ENCODE measurements around the gene ZNF69. TPM values are rescaled to one million over a fixed set of nuclear protein-coding genes. Genes with fewer than 3 reads are reported as not detected.
"Not testable (repeated sequence)": the region's sequence is repeated elsewhere in the genome, so short reads cannot be mapped to it uniquely, and the experiment has no call there.

Gene ZNF69
- total and polyA plus RNA-seq, 7 experiments from 2014 or later = 1.4 to 12.1 (median 4.8) TPM

DNA sequence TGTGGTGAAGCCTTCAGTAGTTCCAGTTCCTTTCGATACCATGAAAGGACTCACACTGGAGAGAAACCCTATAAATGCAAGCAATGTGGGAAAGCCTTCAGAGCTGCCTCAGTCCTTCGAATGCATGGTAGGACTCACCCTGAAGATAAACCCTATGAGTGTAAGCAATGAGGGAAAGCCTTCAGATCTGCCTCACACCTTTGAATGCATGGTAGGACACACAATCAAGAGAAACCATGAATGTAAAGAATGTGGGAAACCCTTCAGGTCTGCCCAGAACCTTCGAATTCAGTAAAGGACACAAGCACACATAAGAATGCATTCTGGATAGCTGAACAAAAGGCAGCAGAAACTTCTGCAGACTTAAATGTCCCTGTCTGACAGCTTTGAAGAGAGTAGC is 18.3 kb downstream of the ZNF69 start:
- DNase-seq (no peak), ATAC-seq (no peak)
- Mint-ChIP-seq H3K9me3 (peaks cover 0 to 93% (median 69%) of the 10 kb centered on the region in 11 donors), H3K27ac (no peak overlapping the region), H3K36me3 (peaks cover 11 to 56% (median 43%) of the 10 kb centered on the region in 5 donors), H3K4me1 (no peaks in the 10 kb centered on the region), H3K27me3 (no peaks in the 10 kb centered on the region), H3K4me3 (no peak overlapping the region)
- Histone ChIP-seq H3K27me3 (ENCODE audit: control insufficient read depth in 2 of 2, insufficient read depth in 2 of 2, low read length in 2 of 2) (no peaks in the 10 kb centered on the region), H3K4me1 (ENCODE audit: control insufficient read depth in 2 of 2, insufficient read depth in 2 of 2, low read length in 2 of 2) (no peaks in the 10 kb centered on the region), H3K27ac (ENCODE audit: low read depth, low read length) (no peak overlapping the region), H3K4me3 (ENCODE audit: low read length) (peak overlapping the region; percentile 28), H3K9me3 (ENCODE audit: control insufficient read depth in 2 of 3, low read length in 3 of 3) (peaks cover 0 to 46% (median 18%) of the 10 kb centered on the region in 3 experiments), H3K36me3 (ENCODE audit: control insufficient read depth in 2 of 3, insufficient read depth in 3 of 3, low read length in 3 of 3) (peaks cover 0 to 30% (median 9%) of the 10 kb centered on the region in 3 experiments)
- ChIA-PET CTCF (no interaction called here), POLR2A (no interaction called here)
- intact Hi-C loops (cut with micrococcal nuclease) = no loop called here

DNA sequence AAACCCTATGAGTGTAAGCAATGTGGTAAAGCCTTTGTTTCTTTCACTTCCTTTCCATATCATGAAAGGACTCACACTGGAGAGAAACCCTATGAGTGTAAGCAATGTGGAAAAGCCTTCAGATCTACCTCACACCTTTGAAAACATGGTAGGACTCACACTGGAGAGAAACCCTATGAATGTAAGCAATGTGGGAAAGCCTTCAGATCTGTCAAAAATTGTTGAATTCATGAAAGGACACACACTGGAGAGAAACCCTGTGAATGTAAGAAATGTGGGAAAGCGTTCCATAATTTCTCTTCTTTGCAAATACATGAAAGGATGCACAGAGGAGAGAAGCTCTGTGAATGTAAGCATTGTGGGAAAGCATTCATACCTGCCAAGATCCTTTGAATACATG is 24.4 kb downstream of the ZNF69 start:
- H3K4me1 ChIP-seq (ENCODE audit: control insufficient read depth in 2 of 2, insufficient read depth in 2 of 2, low read length in 2 of 2); ATAC-seq: not testable (repeated sequence)

DNA sequence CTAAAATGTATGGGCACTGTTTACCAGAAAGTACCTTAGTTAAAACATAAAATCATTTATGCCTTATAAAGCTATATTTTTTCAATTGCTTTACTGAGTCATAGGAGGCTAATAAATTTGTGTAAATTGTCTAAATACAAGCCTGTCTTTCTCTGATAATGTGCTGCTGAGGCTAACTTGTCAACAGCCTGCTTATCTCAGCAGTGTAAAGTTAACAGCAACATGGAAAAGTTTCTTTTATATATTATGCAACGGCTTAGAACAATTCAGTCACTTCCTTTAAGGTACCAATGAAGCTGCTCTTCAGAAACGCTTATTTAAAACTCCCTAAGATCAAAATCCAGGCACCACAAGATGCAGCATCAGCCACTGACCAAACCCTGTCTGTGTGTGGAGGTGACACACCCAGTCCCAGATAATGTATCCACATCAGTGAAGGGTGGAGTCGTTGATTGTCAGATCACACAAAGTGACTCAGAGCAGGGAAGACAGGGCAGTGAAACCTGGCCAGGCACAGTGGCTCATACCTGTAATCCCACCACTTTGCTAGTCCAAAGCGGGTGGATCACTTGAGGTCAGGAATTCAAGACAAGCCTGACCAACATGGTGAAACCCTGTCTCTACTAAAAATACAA is 27.0 kb downstream of the ZNF69 start:
- peaks cover 0 to 49% (median 13%) of the 10 kb centered on the region in 3 experiments for H3K9me3 ChIP-seq (ENCODE audit: control insufficient read depth in 2 of 3, low read length in 3 of 3)
- Mint-ChIP-seq H3K9me3 (peaks cover 0 to 73% (median 45%) of the 10 kb centered on the region in 11 donors), H3K36me3 (peaks cover 3 to 22% (median 10%) of the 10 kb centered on the region in 5 donors)
- CTCF ChIA-PET = interaction anchor here (0.7 kb wide), 1 partner anchor 9 kb away, joined by 6 read pairs; no protein-coding TSS in a partner anchor
- DNase-seq; H3K4me1 Mint-ChIP-seq; H3K27ac ChIP-seq (ENCODE audit: low read depth, low read length); H3K27ac Mint-ChIP-seq; H3K27me3 Mint-ChIP-seq; H3K36me3 ChIP-seq (ENCODE audit: control insufficient read depth in 2 of 3, insufficient read depth in 3 of 3, low read length in 3 of 3); H3K4me3 ChIP-seq (ENCODE audit: low read length); ATAC-seq; intact Hi-C loops (cut with micrococcal nuclease); H3K4me1 ChIP-seq (ENCODE audit: control insufficient read depth in 2 of 2, insufficient read depth in 2 of 2, low read length in 2 of 2); H3K27me3 ChIP-seq (ENCODE audit: control insufficient read depth in 2 of 2, insufficient read depth in 2 of 2, low read length in 2 of 2); H3K4me3 Mint-ChIP-seq: not testable (repeated sequence)
- POLR2A ChIA-PET = interaction anchor here (1.2 kb wide), 1 partner anchor 33 kb away, joined by 3 read pairs; no protein-coding TSS in a partner anchor

More for the DNA sequence above, 24.4 kb downstream of the ZNF69 start:
- H3K27me3 ChIP-seq (ENCODE audit: control insufficient read depth in 2 of 2, insufficient read depth in 2 of 2, low read length in 2 of 2); H3K36me3 ChIP-seq (ENCODE audit: control insufficient read depth in 2 of 3, insufficient read depth in 3 of 3, low read length in 3 of 3); intact Hi-C loops (cut with micrococcal nuclease); H3K4me3 Mint-ChIP-seq; H3K27me3 Mint-ChIP-seq; CTCF ChIA-PET; H3K27ac Mint-ChIP-seq; H3K4me1 Mint-ChIP-seq; H3K4me3 ChIP-seq (ENCODE audit: low read length); H3K27ac ChIP-seq (ENCODE audit: low read depth, low read length): not testable (repeated sequence)
- H3K9me3 ChIP-seq (ENCODE audit: control insufficient read depth in 2 of 3, low read length in 3 of 3) = peaks cover 0 to 41% (median 13%) of the 10 kb centered on the region in 3 experiments
- Mint-ChIP-seq H3K9me3 (peaks cover 2 to 88% (median 62%) of the 10 kb centered on the region in 11 donors), H3K36me3 (peaks cover 0 to 32% (median 12%) of the 10 kb centered on the region in 5 donors)
- DNase-seq = peak in 1 of 9 donors; percentile 9
- POLR2A ChIA-PET = interaction anchor here (0.7 kb wide), 1 partner anchor 12 kb away, joined by 4 read pairs; no protein-coding TSS in a partner anchor

DNA sequence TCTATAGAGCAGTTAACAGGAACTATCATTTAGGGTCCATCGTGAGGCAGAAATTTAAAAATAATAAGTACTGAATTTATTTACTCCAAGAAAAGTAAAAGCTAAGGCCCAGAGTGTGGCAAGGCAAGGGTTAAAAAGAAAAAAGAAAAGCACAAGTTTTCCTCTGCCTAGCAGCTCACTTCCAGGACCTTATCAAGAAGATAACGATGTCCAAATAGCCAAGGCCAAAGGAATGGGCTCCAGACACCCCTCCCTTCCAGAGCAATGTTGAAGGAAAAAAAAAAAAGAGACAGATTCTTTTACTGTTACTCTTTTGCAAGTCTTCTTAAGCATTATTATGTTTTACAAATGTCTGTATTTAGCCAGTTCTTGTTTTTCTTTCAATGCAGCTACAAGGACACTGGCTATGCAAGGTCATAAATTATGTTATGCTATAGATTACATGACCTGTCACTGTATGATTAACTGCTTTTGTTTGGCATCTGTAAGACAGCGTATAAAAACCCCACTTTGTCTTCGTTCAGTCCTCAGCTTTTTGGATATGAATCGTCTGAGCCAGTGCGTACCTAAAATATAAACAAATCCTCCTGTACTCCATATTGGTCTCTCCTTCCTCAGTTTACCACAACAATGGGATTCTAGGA is 34.4 kb downstream of the ZNF69 start:
- H3K27ac ChIP-seq (ENCODE audit: low read depth, low read length) = no peak overlapping the region
- H3K4me3 ChIP-seq (ENCODE audit: low read length) = no peak overlapping the region
- H3K36me3 Mint-ChIP-seq = peaks cover 3 to 11% (median 4%) of the 10 kb centered on the region in 5 donors
- H3K4me1 ChIP-seq (ENCODE audit: control insufficient read depth in 2 of 2, insufficient read depth in 2 of 2, low read length in 2 of 2) = peaks cover 6 to 10% of the 10 kb centered on the region in 2 donors
- ATAC-seq (no peak), DNase-seq (no peak)
- peaks cover 0 to 6% (median 0%) of the 10 kb centered on the region in 3 experiments for H3K36me3 ChIP-seq (ENCODE audit: control insufficient read depth in 2 of 3, insufficient read depth in 3 of 3, low read length in 3 of 3)
- no peaks in the 10 kb centered on the region for H3K27me3 Mint-ChIP-seq
- H3K9me3 ChIP-seq (ENCODE audit: control insufficient read depth in 2 of 3, low read length in 3 of 3) = peaks cover 0 to 8% (median 0%) of the 10 kb centered on the region in 3 experiments
- H3K27me3 ChIP-seq (ENCODE audit: control insufficient read depth in 2 of 2, insufficient read depth in 2 of 2, low read length in 2 of 2) = no peaks in the 10 kb centered on the region
- H3K27ac Mint-ChIP-seq = no peak overlapping the region
- intact Hi-C loops (cut with micrococcal nuclease) = loop anchor here (5.0 to 10.0 kb wide), 5 partner anchors 110 to 630 kb away; partner anchors contain the start of genes ZNF440 (in 2 of the 2), ZNF44 (in 1 of the 2), ZNF491 (in 1 of the 2) and ZNF564 (in 1 of the 2)
- H3K4me3 Mint-ChIP-seq = no peak overlapping the region
- CTCF ChIA-PET = interaction anchor here (1.7 to 5.3 kb wide), 5 partner anchors 42 to 219 kb away, joined by 7 to 95 read pairs (median 28); partner anchors contain the start of genes ZNF20, ZNF491 and ZNF763
- peaks cover 20 to 31% (median 26%) of the 10 kb centered on the region in 7 donors for H3K4me1 Mint-ChIP-seq
- peaks cover 0 to 11% (median 6%) of the 10 kb centered on the region in 11 donors for H3K9me3 Mint-ChIP-seq
- POLR2A ChIA-PET = interaction anchor here (1.6 to 5.4 kb wide), 2 partner anchors 9 to 67 kb away, joined by 3 to 65 read pairs; no protein-coding TSS in a partner anchor

DNA sequence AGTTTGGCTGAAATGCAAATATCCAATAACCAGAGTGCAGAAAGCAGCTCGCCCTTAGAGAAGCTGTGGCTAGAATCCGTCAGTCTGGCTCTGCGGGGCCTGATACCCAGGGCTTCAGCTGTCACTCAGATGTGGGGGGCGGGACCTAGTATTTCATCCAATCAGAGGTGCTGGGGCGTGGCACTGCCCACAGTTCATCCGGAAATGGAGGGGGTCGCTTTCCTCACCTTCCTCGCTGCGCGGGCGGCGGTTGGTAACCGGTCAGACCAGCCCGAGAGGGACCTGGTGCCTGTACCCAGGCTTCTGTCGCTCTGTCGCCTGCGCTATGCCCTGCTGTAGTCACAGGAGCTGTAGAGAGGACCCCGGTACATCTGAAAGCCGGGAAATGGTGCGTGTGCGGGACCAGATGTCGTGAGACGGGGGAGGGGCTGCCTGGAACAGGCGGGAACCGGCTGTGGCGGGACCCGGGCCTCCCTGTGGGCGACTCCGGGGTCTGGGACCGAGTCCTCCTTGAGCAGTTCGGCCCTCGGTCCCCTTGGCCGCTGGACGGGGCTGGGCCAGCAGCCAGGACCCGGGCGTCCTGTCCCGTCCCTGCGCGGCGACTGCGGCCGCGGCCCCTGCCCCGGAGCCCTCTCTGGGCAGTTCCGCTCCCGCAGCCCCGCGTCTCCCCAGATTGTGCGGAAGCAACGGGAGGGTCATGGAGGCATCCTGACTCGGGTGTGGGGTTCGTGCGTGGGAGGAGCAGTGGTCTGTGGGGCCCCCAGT is 37.5 kb downstream of the ZNF69 start, which contains the start of gene ZNF700:
Gene ZNF700, plus strand, starts transcription at position 222 of the 765 bp plus-strand sequence. Its CDS starts 104 bp downstream, at position 326.
- Histone ChIP-seq H3K4me3 (ENCODE audit: low read length) (peak within 1 kb of the TSS; percentile 98), H3K27ac (ENCODE audit: low read depth, low read length) (peak within 1 kb of the TSS; percentile 75), H3K27me3 (ENCODE audit: control insufficient read depth in 2 of 2, insufficient read depth in 2 of 2, low read length in 2 of 2) (no peaks in the 10 kb centered on the region), H3K36me3 (ENCODE audit: control insufficient read depth in 2 of 3, insufficient read depth in 3 of 3, low read length in 3 of 3) (peaks cover 0 to 7% (median 0%) of the 10 kb centered on the region in 3 experiments), H3K4me1 (ENCODE audit: control insufficient read depth in 2 of 2, insufficient read depth in 2 of 2, low read length in 2 of 2) (peaks cover 6 to 10% of the 10 kb centered on the region in 2 donors), H3K9me3 (ENCODE audit: control insufficient read depth in 2 of 3, low read length in 3 of 3) (no peaks in the 10 kb centered on the region)
- POLR2A ChIA-PET = interaction anchor here (0.6 to 5.4 kb wide), 17 partner anchors 22 to 795 kb away, joined by 3 to 65 read pairs (median 4); partner anchors contain the start of genes ZNF136, ZNF439, ZNF491 and ZNF563
- Mint-ChIP-seq H3K36me3 (peaks cover 0 to 36% (median 17%) of the 10 kb centered on the region in 5 donors), H3K27me3 (no peaks in the 10 kb centered on the region), H3K4me1 (peaks cover 26 to 56% (median 39%) of the 10 kb centered on the region in 7 donors), H3K4me3 (peak within 1 kb of the TSS; percentile 91 to 99 (median 98)), H3K27ac (peak within 1 kb of the TSS; percentile 93 to 99 (median 98)), H3K9me3 (peaks cover 0 to 14% (median 0%) of the 10 kb centered on the region in 11 donors)
- intact Hi-C loops (cut with micrococcal nuclease) = loop anchor here (1.0 to 10.0 kb wide), 16 partner anchors 39 to 688 kb away; partner anchors contain the start of genes ZNF20 (in 2 of the 2), ZNF440 (in 2 of the 2), ZNF491 (in 2 of the 2) and ZNF136 (in 1 of the 2)
- CTCF ChIA-PET = interaction anchor here (1.3 to 5.3 kb wide), 5 partner anchors 64 to 216 kb away, joined by 3 to 95 read pairs (median 7); partner anchors contain the start of gene ZNF20
- ATAC-seq = peak; percentile 94
- DNase-seq = peak; percentile 67 to 93 (median 90)
